Endothelial cell of umbilical vein (primary cell): ENCODE measurements around the gene MOB2.

ENCODE experiments used
- CTCF ChIP-seq, 2 donors: IDR thresholded peaks; 1 replicate in 1 of 2; 2 replicates in 1 of 2; pipeline ENCODE4 v1.5.1; 2011; ENCODE audit warnings: low read length in 2 of 2, mild to moderate bottlenecking in 2 of 2, moderate library complexity in 2 of 2, control low read depth in 1 of 2, inconsistent platforms in 1 of 2, low read depth in 1 of 2; ENCODE audit not compliant: insufficient read depth in 1 of 2; ENCODE audit errors: extremely low read depth in 1 of 2
- POLR2A ChIP-seq: IDR thresholded peaks from 2 replicates; pipeline ENCODE4 v1.6.1; 2012; ENCODE audit warnings: low read depth, mild to moderate bottlenecking, control low read depth, low read length
- POLR2AphosphoS5 ChIP-seq: IDR thresholded peaks from 2 replicates; pipeline ENCODE4 v1.6.1; 2012; ENCODE audit warnings: low read depth, mild to moderate bottlenecking, control low read depth, low read length, moderate library complexity; ENCODE audit not compliant: insufficient read depth

GRCh38 chr11:1519028-1520010 lies 32.7 kb upstream of the MOB2 start:
- TF ChIP-seq CTCF (IDR thresholded peaks at IDR 0.05; ENCODE audit: extremely low read depth in 1 of 2, insufficient read depth in 1 of 2, low read depth in 1 of 2, low read length in 2 of 2) (no peak), POLR2AphosphoS5 (no peak), POLR2A (no peak)
